ENCODE results near the gene PLA2G2D.

PLA2G2D gene

DNA sequence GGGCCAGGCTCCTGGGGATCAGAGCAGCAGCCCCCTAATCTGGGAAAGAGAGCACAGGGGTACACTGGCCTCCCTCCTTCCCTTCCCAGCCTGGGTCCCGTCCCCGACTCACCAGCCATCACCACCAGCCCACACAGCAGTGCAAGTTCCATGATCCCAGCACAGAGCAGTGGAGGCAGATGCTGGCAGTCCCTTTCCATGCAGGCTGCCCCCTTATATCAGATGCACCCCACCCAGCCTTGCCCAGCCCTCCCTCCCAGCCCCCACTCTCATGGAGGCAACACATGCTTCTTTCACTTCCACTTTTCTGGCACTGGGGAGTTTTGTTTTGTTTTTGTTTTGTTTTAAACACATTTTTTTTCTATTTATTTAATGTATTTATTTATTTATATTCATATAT lies at the start of gene PLA2G2D:
Gene PLA2G2D (minus strand): TSS at position 190 of the 400 bp plus-strand sequence. CDS start 38 bp downstream, at position 152.
- DNase-seq = no peak

- DNase-seq = no peak
These were observed 49.5 kb upstream of the PLA2G2D start for GRCh38 chr1:20168564-20169491.

DNA sequence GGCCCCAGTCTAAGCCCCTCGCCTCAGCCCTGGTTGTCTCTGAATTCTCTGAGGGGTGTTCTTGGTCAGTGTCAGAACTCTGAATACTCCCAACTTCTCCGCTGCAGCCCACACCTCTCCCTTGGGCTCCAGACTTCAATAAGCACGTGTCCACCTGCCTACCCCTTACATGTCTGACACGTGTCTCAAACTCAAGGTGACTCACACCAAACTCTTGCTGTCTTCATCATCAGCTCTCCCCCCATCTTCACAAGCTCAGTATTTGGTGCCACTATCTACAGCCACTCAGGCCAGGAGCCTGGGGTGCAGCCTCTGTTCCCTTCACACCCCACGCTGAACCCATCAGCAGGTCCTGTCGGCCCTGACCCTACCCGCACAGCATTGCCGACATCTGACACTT lies 47.8 kb upstream of the PLA2G2D start:
- DNase-seq = no peak

DNA sequence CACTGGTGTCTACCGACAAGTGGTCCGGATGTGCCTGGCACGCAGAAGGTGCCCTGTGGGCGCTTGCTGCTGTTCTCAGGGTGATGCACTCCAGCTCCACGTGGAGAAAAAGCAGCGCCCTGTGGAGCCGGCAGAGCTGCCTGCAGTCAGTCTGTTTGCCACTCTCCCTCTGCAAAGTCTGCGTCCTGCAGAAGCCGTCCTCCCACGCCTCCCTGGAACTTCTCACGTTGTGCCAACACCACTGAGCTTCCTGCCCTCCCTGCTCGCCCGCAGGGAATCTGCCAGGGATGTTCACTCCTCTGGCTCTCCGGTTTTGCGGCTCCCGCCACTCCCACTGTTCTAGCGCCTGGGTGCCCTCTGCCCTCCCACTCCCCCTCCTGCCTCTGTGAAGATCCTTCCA lies 46.7 kb upstream of the PLA2G2D start:
- no peak for DNase-seq

- DNase-seq = peak; percentile 38
These were observed 46.2 kb upstream of the PLA2G2D start for GRCh38 chr1:20165522-20165951.

- DNase-seq = no peak
These were observed 45.4 kb upstream of the PLA2G2D start for GRCh38 chr1:20164694-20165202.

- DNase-seq = no peak
These were observed 40.7 kb upstream of the PLA2G2D start for GRCh38 chr1:20160034-20160433.

GRCh38 chr1:20158358-20159070 lies 39.2 kb upstream of the PLA2G2D start:
- DNase-seq = peak; percentile 96

DNA sequence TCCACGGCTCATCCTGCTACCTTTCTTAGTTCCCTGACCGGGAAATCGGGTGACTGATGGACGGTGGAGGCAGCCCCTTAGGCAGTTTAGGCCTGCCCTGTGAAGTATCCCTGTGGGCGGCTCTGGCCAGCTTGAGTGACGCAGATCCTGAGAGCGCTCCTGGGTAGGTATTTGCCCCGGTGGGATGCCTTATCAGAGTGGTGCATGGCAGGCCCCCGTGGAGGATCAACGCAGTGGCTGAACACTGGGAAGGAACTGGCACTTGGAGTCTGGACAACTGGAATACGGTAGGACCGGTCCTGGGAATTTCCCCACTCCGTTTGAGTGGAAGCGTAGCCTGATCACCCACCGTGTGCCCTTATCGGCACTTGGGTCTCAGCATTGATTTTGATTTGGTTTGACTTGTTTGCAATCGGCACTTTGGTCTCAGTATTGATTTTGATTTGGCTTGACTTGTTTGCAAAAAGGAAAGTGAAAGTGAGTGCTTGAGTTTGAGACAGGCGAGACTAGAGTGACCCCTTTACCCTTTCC lies 35.0 kb upstream of the PLA2G2D start:
- no peak for DNase-seq

GRCh38 chr1:20153000-20153418 lies 33.7 kb upstream of the PLA2G2D start:
- no peak for DNase-seq

GRCh38 chr1:20152599-20152930 lies 33.2 kb upstream of the PLA2G2D start:
- DNase-seq = no peak

GRCh38 chr1:20151906-20152598 lies 32.7 kb upstream of the PLA2G2D start:
- DNase-seq = peak; percentile 96

GRCh38 chr1:20150969-20151368 lies 31.6 kb upstream of the PLA2G2D start:
- DNase-seq = no peak

DNA sequence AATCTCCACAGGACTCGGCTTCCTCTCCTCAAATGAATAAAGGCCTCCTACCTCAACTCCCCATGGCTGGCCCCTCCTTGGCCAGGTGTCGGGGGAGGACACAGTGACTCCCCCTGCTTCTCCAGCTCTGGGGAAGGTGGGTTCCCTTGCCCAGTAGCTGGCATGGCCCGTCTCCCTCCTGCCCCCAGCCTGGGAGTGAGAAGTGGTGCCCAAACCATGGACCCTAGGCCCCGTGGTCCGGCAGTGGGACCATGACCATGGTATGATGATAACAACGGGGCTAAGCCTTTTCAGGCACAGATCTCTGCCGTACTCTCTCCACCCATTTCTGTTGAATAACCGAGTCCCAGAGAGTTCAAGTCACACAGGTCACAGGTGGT lies 31.0 kb upstream of the PLA2G2D start:
- no peak for DNase-seq

DNA sequence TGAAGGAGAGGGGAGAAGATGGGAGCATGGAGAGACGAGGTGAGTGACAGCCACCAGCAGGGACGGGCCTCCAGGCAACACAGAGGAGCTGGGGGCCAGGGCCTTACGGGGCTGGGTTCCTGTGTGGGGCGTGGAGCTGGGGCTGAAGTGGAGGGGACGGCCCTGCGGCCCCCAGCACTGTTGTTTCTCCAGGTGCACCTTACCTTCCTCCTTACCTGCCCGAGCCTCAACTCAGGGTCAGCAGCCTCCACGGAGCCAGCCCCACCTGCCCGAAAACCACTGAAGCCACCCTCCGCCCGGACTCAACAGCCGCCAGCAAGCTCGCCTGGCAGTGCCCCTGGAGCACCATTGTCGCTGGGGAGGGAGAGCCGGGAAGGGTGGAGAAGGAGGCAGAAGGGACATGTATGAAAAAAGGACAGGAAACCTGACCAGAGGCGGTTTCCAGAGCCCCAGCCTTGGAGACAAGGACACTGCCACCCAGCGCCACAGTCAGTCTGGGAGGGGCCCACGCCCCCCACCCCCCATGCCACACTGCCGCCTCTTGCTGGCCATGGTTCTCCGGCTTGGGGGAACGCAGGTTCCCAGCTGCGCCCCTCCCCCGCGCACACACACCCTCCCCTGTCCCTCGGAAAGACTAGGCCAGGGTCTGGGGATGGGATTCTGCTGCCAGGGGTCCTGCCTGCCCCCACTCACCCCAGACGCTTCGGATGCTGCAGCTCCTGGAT lies 30.4 kb upstream of the PLA2G2D start:
- DNase-seq = no peak

DNA sequence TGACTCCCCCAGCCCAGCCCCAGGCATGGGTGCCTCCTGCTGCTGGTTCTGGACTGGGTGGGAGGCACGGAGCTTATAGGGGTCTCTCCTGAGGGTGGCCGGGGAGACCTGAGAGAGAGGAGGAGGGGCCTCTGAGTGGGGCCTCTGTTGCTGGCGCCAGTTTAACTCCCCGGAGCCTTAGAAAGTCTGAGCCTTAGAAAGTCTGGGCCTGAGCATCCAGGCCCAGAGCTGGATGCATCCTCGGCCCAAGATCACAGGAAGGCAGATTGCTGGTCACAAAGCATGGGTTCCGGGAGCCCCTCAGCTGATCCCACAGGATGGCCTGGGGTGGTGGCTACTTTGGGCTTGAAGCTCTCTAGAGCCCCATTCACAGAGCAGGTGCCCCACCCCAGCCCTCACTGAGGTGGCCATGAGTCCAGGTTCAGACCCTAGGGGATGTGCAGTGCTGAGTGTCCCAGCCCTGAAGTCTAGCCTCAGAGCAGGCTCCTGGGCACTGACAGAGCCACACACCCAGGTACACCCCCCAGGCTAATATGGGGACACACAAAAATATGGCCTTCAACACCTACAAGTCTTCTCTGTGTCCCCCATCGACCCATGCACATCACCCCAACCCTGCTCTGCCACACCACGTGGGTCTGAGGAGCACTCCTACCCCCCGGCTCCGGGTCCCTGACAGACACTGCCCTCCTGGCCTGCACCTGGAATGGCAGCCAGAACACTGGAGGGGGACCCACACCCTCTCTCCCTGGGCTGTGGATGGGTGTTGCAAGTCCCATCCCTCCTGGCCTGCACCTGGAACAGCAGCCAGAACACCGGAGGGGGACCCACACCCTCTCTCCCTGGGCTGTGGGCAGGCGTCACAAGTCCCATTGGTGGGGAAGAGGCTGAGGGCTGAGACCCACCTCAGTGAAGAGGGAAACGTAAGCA lies 29.5 kb upstream of the PLA2G2D start:
- no peak for DNase-seq

DNA sequence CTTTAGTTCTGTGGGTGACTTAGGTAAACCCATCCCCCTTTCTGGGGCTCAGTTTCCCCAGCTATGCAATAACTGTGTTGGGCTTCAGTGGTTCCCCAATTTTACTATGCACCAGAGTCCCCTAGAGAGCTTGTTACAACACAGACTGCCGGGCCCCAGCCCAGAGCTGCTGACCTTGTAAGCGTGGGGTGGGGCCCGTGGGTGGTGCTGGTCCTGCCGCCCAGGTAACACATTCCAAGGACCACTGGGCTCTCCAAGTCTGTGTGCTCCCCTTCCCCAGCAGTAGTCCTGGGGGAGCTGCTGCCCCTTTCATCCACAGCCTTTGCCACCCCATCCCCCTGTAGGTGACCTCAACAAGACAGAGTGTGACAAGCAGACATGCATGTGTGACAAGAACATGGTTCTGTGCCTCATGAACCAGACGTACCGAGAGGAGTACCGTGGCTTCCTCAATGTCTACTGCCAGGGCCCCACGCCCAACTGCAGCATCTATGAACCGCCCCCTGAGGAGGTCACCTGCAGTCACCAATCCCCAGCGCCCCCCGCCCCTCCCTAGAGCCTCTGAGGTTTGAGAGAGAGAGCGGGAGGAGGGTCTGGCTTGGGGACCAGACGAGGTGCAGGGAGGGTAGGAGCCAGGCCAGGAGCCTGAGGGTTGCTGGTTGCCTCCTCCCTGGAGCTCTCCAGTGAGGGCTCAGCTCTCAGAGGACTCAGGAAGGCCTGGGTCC lies 28.7 kb upstream of the PLA2G2D start:
- no peak for DNase-seq

DNA sequence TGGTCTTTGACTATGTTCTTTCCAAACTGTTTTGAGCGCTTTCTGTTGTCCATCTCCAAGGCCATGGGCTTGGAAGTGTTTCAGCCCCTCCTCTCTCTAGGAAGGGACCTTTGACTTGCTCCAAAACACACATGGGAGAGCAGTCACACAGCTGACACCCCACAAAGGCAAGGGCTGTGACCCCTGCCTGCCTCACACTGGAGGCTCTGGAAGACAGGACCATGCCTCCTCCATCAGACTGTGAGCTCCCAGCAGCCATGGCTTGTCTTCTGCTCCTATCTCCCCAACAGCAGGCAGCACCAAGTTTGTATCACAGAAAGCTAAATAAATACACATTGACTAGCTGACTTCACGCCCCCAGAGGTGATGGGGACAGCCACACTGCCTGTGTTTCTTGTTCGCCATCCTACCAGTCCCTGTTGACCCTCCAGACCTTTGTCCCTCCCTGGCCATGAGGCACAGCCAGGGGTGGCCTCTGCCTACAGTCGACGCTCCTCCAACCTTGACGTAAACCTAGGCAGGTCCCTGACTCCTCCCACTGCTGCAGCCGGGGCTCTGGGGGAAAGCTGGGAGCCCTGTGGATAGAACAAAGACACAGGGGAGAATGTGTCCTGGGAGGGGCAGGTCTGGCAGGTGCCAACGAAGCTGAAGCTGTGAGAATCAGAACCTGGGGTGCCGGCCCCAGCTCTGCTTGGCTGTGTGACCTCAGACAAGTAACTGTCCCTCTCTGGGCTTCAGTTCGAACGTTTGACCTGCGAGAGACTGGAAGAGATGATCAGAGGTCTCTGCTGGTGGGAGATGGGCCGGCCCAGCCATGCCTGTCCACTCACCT lies 24.6 kb upstream of the PLA2G2D start:
- DNase-seq = no peak

DNA sequence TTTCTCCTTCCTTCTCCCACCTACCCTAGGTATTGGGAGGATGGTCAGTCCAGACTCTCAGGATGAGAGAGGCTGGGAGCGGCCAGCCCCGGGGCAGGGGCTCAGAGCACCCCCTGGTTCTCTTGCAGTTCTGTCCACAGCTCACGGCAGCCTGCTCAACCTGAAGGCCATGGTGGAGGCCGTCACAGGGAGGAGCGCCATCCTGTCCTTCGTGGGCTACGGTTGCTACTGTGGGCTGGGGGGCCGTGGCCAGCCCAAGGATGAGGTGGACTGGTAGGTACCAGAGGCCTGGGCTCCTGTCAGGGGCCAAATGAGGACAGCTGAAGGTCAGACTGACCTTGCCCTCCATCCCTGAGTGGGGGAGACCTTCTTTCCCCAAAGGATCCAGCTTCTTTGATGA lies 24.0 kb upstream of the PLA2G2D start:
- no peak for DNase-seq
